H1 (cell line): ENCODE measurements around the gene ALPG. TPM values are rescaled to one million over a fixed set of nuclear protein-coding genes. Genes with fewer than 3 reads are reported as not detected.
A peak's percentile ranks its signal among the peaks of the same experiment; 100 is the strongest.

Source experiments
- ATF2 ChIP-seq: IDR thresholded peaks from 2 replicates; pipeline ENCODE4 v1.6.1; 2012; ENCODE audit warnings: low read length, inconsistent platforms
- CHD7 ChIP-seq: fragments of 300-600 bp; sonication (generic); IDR thresholded peaks from 2 replicates; pipeline ENCODE4 v1.7.1; 2012; ENCODE audit warnings: low read length, moderate library complexity, mild to moderate bottlenecking, inconsistent platforms; ENCODE audit not compliant: insufficient replicate concordance
- CTCF ChIP-seq, 3 experiments: IDR thresholded peaks; 1 replicate in 2 of 3; 2 replicates in 1 of 3; pipeline versions ENCODE4 v1.5.1 to v1.6.1; 2011; ENCODE audit warnings: low read length in 3 of 3, mild to moderate bottlenecking in 3 of 3, inconsistent platforms in 2 of 3, low read depth in 1 of 3, moderate library complexity in 1 of 3; ENCODE audit not compliant: insufficient read depth in 1 of 3; ENCODE audit errors: control extremely low read depth in 1 of 3
- POLR2A ChIP-seq, 2 experiments: IDR thresholded peaks; 1 replicate in 1 of 2; 2 replicates in 1 of 2; pipeline ENCODE4 v1.6.1; 2011; ENCODE audit warnings: low read depth in 2 of 2, low read length in 2 of 2, mild to moderate bottlenecking in 2 of 2; ENCODE audit errors: control extremely low read depth in 1 of 2
- polyA plus RNA-seq, 7 experiments: library from polyadenylated mRNA; depleted of rRNA in 3 of 7; stranded (reverse) in 5 of 7; unstranded in 2 of 7; fragments of >200 nt in 5 of 7; fragments of 200-250 nt in 2 of 7; gene quantifications; 1 replicate in 5 of 7; 2 replicates in 1 of 7; 4 replicates in 1 of 7; pipeline versions ENCODE4 v1.2.1 to v1.2.3, GENCODE V29; 2011 to 2013; ENCODE audit warnings: missing spikeins in 2 of 7, mixed read lengths in 2 of 7
- total RNA-seq: library from RNA; stranded (reverse); fragmentation: NEBNext Ultra II Directional; extraction: Animal tissue kit (Norgen Biotek cat#: 25700); gene quantifications from 2 replicates; pipeline ENCODE4 v1.2.1, GENCODE V29; 2021

Gene ALPG
- total and polyA plus RNA-seq, 2 of the 8 experiments (the other 6 are each of a cell fraction or from before 2014, with no cell fraction given): 0.56 to 2.1 TPM

- TF ChIP-seq CHD7 (no peak), POLR2A (IDR thresholded peaks at IDR 0.05; ENCODE audit: control extremely low read depth in 1 of 2, low read depth in 2 of 2, low read length in 2 of 2) (peak in 1 of 2 experiments; percentile 29; a peak in 1 of 3 replicates), CTCF (IDR thresholded peaks at IDR 0.05; ENCODE audit: control extremely low read depth in 1 of 3, insufficient read depth in 1 of 3, low read depth in 1 of 3, low read length in 3 of 3) (no peak), ATF2 (no peak)
Observed at GRCh38 chr2:232416521-232417470, 10.2 kb downstream of the ALPG start (continued).
